ENCODE measurements around the gene GRIN2D.

GRIN2D gene

GRCh38 chr19:48372904-48373303 is 20.6 kb upstream of the GRIN2D start:
- Histone ChIP-seq H3K27ac (ENCODE audit: low read depth, low read length, poor library complexity, severe bottlenecking) (no peak overlapping the region), H3K36me3 (ENCODE audit: insufficient read depth, low read length) (no peaks in the 10 kb centered on the region), H3K9me2 (ENCODE audit: low read depth, low read length) (no peaks in the 10 kb centered on the region), H3K4me3 (ENCODE audit: low read depth, low read length, poor library complexity, severe bottlenecking) (no peak overlapping the region), H3K27me3 (ENCODE audit: insufficient read depth, low read length) (no peaks in the 10 kb centered on the region; the same call in 1 of the 2 replicates), H4K20me1 (ENCODE audit: insufficient read depth, low read length) (no peaks in the 10 kb centered on the region), H3K9ac (ENCODE audit: low read length) (no peak overlapping the region), H3K79me2 (ENCODE audit: insufficient read depth, low read length) (no peaks in the 10 kb centered on the region), H2AFZ (ENCODE audit: low read length) (no peak overlapping the region), H3F3A (ENCODE audit: insufficient read depth, low read length) (no peaks in the 10 kb centered on the region), H3K9me3 (ENCODE audit: low read length) (no peaks in the 10 kb centered on the region), H3K4me2 (ENCODE audit: low read length) (no peak overlapping the region), H3K4me1 (ENCODE audit: insufficient read depth, low read length, severe bottlenecking) (no peaks in the 10 kb centered on the region)
- TF ChIP-seq EZH2 (IDR thresholded peaks at IDR 0.05; ENCODE audit: borderline replicate concordance, low read length) (no peak), CTCF (IDR thresholded peaks at IDR 0.05; ENCODE audit: low read length) (no peak)

- H3K9me3 ChIP-seq (ENCODE audit: low read length): no peaks in the 10 kb centered on the region
- no peak overlapping the region for H3K27ac ChIP-seq (ENCODE audit: low read depth, low read length, poor library complexity, severe bottlenecking)
- no peak overlapping the region for H2AFZ ChIP-seq (ENCODE audit: low read length)
- H3K9ac ChIP-seq (ENCODE audit: low read length): no peak overlapping the region
- no peaks in the 10 kb centered on the region for H3K9me2 ChIP-seq (ENCODE audit: low read depth, low read length)
- no peaks in the 10 kb centered on the region for H3K4me1 ChIP-seq (ENCODE audit: insufficient read depth, low read length, severe bottlenecking)
- H3K36me3 ChIP-seq (ENCODE audit: insufficient read depth, low read length): no peaks in the 10 kb centered on the region
- H4K20me1 ChIP-seq (ENCODE audit: insufficient read depth, low read length): no peaks in the 10 kb centered on the region
- no peaks in the 10 kb centered on the region; the same call in 1 of the 2 replicates for H3K27me3 ChIP-seq (ENCODE audit: insufficient read depth, low read length)
- no peaks in the 10 kb centered on the region for H3F3A ChIP-seq (ENCODE audit: insufficient read depth, low read length)
- H3K4me3 ChIP-seq (ENCODE audit: low read depth, low read length, poor library complexity, severe bottlenecking): no peak overlapping the region
- H3K4me2 ChIP-seq (ENCODE audit: low read length): no peak overlapping the region
- no peaks in the 10 kb centered on the region for H3K79me2 ChIP-seq (ENCODE audit: insufficient read depth, low read length)
- TF ChIP-seq CTCF (IDR thresholded peaks at IDR 0.05; ENCODE audit: low read length) (no peak), EZH2 (IDR thresholded peaks at IDR 0.05; ENCODE audit: borderline replicate concordance, low read length) (no peak)
These were observed 19.9 kb upstream of the GRIN2D start for GRCh38 chr19:48373567-48373966.

GRCh38 chr19:48378194-48378570 is 15.3 kb upstream of the GRIN2D start:
- Histone ChIP-seq H3K27ac (ENCODE audit: low read depth, low read length, poor library complexity, severe bottlenecking) (no peak overlapping the region), H3K27me3 (ENCODE audit: insufficient read depth, low read length) (no peaks in the 10 kb centered on the region), H3K79me2 (ENCODE audit: insufficient read depth, low read length) (no peaks in the 10 kb centered on the region), H3K36me3 (ENCODE audit: insufficient read depth, low read length) (peaks cover 12% of the 10 kb centered on the region; the same call in 1 of the 2 replicates), H3K4me3 (ENCODE audit: low read depth, low read length, poor library complexity, severe bottlenecking) (no peak overlapping the region), H3K4me1 (ENCODE audit: insufficient read depth, low read length, severe bottlenecking) (no peaks in the 10 kb centered on the region), H3K9ac (ENCODE audit: low read length) (no peak overlapping the region), H3K4me2 (ENCODE audit: low read length) (no peak overlapping the region), H3K9me2 (ENCODE audit: low read depth, low read length) (no peaks in the 10 kb centered on the region), H3K9me3 (ENCODE audit: low read length) (no peaks in the 10 kb centered on the region), H4K20me1 (ENCODE audit: insufficient read depth, low read length) (no peaks in the 10 kb centered on the region), H2AFZ (ENCODE audit: low read length) (no peak overlapping the region), H3F3A (ENCODE audit: insufficient read depth, low read length) (no peaks in the 10 kb centered on the region)
- TF ChIP-seq EZH2 (IDR thresholded peaks at IDR 0.05; ENCODE audit: borderline replicate concordance, low read length) (no peak), CTCF (IDR thresholded peaks at IDR 0.05; ENCODE audit: low read length) (no peak)
